ENCODE results near the gene MPP7.
"Not testable (repeated sequence)": the region's sequence is repeated elsewhere in the genome, so short reads cannot be mapped to it uniquely, and the experiment has no call there.

The MPP7 gene

GRCh38 chr10:28302638-28303488 is at the start of gene MPP7:
MPP7 (minus strand) TSS chr10:28303064; CDS start chr10:28238604, 64,460 bp downstream.
- DNase-seq (ENCODE audit: low spot score), result peak; percentile 95

GRCh38 chr10:28349892-28350291 is 47.0 kb upstream of the MPP7 start:
- DNase-seq (ENCODE audit: low spot score), result no peak

GRCh38 chr10:28343987-28344895 is 41.4 kb upstream of the MPP7 start:
- no peak for DNase-seq (ENCODE audit: low spot score)

- DNase-seq (ENCODE audit: low spot score), result no peak
Measured at GRCh38 chr10:28343252-28343651, 40.4 kb upstream of the MPP7 start.

- not testable (repeated sequence) for DNase-seq (ENCODE audit: low spot score)
Measured at GRCh38 chr10:28341679-28342078, 38.8 kb upstream of the MPP7 start.

GRCh38 chr10:28332726-28333125 is 29.9 kb upstream of the MPP7 start:
- no peak for DNase-seq (ENCODE audit: low spot score)

- DNase-seq (ENCODE audit: low spot score), result no peak
Measured at GRCh38 chr10:28331841-28332240, 29.0 kb upstream of the MPP7 start.

- DNase-seq (ENCODE audit: low spot score), result no peak
Measured at GRCh38 chr10:28331066-28331465, 28.2 kb upstream of the MPP7 start.

- DNase-seq (ENCODE audit: low spot score), result no peak
Measured at GRCh38 chr10:28328346-28328745, 25.5 kb upstream of the MPP7 start.

GRCh38 chr10:28327491-28327880 is 24.6 kb upstream of the MPP7 start:
- DNase-seq (ENCODE audit: low spot score), result no peak

- DNase-seq (ENCODE audit: low spot score), result no peak
Measured at GRCh38 chr10:28326516-28327490, 23.9 kb upstream of the MPP7 start.

- no peak for DNase-seq (ENCODE audit: low spot score)
Measured at GRCh38 chr10:28320799-28321198, 17.9 kb upstream of the MPP7 start.

- DNase-seq (ENCODE audit: low spot score), result no peak
Measured at GRCh38 chr10:28320090-28320489, 17.2 kb upstream of the MPP7 start.

GRCh38 chr10:28319061-28319460 is 16.2 kb upstream of the MPP7 start:
- DNase-seq (ENCODE audit: low spot score), result not testable (repeated sequence)

GRCh38 chr10:28318626-28319025 is 15.8 kb upstream of the MPP7 start:
- no peak for DNase-seq (ENCODE audit: low spot score)

- no peak for DNase-seq (ENCODE audit: low spot score)
Measured at GRCh38 chr10:28317760-28318159, 14.9 kb upstream of the MPP7 start.

- DNase-seq (ENCODE audit: low spot score), result no peak
Measured at GRCh38 chr10:28316696-28317095, 13.8 kb upstream of the MPP7 start.

GRCh38 chr10:28315140-28315539 is 12.3 kb upstream of the MPP7 start:
- DNase-seq (ENCODE audit: low spot score), result no peak

GRCh38 chr10:28314211-28314610 is 11.3 kb upstream of the MPP7 start:
- no peak for DNase-seq (ENCODE audit: low spot score)

- no peak for DNase-seq (ENCODE audit: low spot score)
Measured at GRCh38 chr10:28312572-28312971, 9.7 kb upstream of the MPP7 start.

- DNase-seq (ENCODE audit: low spot score), result no peak
Measured at GRCh38 chr10:28311104-28311503, 8.2 kb upstream of the MPP7 start.

GRCh38 chr10:28307267-28307666 is 4.4 kb upstream of the MPP7 start:
- no peak for DNase-seq (ENCODE audit: low spot score)

Measured in hematopoietic multipotent progenitor cell treated with erythropoietin and hydrocortisone succinate and interleukin-3 and kit ligand, for 15 days (in vitro differentiated cells).